Measurements from ENCODE around the gene MR1. TPM values are rescaled to one million over a fixed set of nuclear protein-coding genes. Genes with fewer than 3 reads are reported as not detected.

MR1 gene
- total RNA-seq, 1 donor from 2014 or later = 9.6 TPM

DNA sequence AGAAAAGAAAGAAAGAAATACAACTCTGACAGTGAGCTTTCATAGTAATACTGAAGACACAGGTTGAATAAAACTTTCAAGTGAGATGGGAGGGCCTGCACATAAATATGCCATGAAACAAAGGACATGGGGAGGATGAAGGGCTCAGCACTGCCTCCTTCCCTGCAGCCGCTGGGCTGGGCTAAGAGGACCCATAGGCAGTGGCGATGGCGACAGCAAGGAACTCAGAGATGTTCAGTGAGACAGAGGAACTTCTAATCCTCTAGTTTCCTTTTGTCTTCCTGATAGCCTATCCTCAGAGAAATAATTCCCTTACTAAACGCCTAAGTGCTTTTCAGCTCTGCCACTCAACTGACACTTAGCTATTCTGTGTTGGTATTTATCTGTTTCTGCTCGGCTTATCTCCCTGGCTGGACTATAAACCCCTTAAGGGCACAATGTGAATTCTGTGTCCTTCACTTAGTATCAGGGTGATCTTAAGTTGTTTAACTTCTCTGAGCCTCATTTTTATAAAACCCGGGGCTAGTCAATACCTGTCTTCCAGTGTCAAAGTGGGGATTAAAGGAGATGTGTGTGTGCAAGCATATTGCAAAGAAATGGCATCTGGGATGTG, 30.3 kb downstream of the MR1 start:
- no peak for DNase-seq

DNA sequence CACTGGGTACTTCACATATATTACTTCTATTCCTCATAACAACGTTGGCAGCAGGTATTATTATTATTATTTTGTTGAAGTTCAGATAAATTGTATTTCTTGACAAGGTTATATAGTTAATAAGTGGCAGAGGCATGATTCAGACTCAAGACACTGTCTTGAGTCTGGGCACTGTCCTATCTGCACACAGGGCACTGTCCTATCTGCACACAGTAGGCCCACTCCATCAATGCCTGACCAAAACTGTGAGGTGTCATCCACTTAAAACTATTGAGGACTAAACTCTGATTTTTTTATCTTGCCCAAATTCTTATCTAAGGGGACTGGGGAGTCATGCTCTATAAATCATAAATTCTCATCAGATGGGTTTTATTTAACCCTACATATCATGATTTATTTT, 30.9 kb downstream of the MR1 start:
- no peak for DNase-seq

DNA sequence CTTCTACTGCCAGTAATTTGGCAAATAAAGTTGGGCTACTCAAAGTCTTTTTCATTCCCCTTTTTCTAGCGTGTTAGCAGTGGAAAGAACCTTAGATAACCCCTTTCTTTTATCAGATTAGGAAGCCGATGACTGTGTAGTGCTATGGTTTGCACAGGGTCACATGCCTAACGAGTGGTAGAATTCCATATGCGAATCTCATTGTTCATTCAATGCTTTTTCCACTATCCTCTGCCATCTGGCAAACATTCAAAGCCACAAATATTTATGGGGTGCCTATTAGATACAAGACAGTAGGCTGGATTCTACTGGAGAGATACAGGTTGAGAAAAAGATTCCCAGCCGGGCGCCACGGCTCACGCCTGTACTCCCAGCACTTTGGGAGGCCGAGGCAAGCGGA, 39.9 kb downstream of the MR1 start:
- no peak for DNase-seq

DNA sequence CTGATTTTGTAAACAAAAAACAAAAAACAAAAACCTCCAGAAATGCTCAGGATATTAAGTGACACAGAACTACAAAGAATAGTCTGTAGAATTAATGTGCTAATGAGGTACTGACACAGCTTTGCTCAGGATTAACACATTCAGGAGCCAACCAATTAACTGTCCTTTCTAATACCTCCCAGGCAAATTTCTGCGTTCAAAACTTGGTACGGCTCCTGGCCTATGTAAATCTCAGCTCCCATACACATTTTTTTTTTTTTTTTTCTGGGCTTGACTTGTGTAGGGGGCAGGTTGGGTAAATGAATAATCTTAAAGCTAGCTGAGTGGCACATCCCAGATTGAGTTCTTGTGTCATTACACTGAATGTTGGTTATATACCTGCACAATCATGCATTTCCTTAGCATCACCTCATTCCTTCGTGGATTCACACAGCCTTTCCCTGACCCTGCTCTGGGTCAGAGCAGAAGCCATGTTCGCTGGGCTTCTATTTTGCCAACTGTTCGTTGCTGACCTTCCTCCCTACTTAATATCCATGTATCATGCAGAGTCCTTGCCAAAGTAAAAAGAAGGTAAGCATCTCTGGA, 42.1 kb downstream of the MR1 start:
- no peak for DNase-seq

DNA sequence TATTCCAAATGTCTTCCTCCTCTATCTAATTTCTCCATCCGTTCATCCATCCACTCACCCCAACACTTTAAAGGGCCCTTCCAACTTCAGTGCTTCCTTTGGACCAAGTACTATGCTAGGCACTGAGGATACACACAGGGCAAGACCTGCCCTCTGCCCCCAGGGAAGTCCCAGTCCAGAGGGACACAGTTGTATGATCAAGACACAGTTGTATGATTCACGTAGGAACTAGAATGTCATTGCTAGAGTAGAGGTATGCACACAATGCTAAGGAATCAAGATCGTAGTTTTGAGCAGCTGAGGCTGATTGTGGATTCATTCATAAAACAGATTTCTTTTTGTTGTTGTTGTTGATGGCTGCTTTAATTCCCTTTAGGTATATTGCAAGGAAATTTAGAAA, 43.1 kb downstream of the MR1 start:
- no peak for DNase-seq

DNA sequence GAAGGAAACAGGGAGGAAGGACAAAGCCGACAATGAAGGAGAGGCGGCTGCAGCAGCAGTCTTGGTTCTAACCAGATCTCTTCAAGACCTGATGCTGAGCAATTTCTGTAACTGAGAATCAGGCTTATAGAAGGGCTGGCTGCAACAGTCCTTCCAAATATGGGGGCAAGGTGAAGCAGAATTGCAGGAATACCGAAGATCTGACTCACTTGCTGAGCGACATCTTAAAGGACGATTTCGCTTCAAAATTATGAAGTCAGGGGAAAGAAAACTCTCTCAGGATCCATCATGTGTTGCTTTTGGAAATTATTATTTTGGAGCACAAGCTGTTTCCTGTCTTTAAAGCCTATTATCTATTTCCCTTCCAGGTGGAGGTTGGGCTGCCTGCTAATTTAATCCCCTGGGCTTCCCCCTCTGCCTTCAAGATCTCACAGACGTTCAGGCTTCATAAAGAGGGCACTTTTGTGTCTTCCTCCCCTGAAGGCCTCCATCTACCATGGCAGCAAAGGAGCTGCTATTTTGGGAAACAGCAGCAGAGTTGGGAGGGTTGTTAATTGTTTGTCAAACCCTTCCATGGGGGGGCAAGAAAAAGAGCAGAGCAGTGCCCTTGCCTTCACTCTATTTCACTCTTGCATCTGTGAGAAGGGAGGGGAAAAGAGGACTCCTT, 43.9 kb downstream of the MR1 start:
- DNase-seq = no peak

DNA sequence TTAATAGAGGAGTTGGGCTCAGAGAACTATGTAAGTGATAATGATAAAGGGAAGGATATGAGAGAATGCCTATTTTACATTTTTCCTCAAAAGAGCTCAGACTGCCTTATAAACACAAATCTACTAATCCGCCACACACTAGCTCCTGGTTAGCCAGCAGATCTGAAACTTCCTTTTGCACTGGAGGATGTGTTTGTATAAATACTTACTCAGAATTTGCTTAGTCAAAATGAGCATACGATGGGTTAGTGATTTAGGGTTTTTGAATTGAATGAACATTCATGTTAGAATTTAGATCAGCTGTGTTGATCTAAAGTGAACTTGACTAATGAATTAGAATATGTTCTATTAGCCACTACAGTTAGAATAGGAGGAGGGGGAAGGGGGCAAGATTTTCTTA, 45.6 kb downstream of the MR1 start:
- DNase-seq = no peak

DNA sequence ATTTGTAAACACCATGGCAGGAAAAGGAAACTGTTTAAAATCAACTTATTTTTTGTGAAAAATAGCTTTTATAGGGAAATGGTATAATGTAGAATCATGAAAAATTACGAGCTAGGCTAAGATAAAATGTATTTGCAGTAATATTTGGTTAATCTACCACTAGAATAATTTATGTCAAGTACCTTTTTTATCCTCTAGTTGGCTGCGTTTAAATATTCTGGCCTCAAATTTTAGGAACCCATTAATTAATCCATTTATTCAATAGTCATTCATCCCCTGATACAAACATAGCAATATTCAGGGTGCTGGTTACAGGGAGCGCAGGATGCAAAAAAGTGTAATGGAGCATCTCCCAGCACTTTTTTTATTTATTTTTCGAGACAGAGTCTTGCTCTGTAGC, 46.1 kb downstream of the MR1 start:
- no peak for DNase-seq

DNA sequence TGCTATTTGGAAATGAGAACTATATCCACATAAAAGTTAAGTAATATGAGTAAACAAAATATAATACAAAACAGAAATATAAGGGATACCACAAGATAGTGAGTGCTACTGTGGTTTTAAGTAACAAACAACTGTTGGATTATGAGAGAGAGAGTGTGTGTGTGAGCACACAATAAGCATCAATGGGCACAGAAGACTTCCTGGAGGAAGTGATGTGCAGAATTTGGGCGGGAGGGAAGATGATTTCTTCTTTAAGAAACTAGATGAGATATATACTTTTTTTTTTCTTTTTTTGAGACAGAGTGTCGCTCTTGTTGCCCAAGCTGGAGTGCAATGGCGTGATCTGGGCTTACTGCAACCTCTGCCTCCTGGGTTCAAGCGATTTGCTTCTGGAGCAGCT, 46.8 kb downstream of the MR1 start:
- no peak for DNase-seq

DNA sequence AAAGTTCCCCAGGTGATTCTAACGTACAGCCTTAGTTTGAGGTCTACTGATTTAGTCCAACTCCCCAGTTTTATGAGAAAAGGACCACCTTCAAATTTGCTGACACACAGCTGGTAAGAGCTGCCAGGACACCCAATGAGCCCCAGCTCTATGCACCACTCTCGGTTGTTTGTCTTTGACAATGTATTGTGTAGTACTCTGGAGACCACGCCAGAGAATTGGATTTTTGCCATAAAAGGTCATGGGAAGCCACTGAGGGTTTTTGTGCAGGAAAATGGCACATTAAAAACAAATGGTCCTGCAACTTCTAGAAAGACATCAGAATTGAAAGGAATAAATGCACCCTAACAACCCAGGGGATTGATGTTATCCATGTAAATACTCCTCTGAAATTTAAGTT, 47.6 kb downstream of the MR1 start:
- DNase-seq = no peak

DNA sequence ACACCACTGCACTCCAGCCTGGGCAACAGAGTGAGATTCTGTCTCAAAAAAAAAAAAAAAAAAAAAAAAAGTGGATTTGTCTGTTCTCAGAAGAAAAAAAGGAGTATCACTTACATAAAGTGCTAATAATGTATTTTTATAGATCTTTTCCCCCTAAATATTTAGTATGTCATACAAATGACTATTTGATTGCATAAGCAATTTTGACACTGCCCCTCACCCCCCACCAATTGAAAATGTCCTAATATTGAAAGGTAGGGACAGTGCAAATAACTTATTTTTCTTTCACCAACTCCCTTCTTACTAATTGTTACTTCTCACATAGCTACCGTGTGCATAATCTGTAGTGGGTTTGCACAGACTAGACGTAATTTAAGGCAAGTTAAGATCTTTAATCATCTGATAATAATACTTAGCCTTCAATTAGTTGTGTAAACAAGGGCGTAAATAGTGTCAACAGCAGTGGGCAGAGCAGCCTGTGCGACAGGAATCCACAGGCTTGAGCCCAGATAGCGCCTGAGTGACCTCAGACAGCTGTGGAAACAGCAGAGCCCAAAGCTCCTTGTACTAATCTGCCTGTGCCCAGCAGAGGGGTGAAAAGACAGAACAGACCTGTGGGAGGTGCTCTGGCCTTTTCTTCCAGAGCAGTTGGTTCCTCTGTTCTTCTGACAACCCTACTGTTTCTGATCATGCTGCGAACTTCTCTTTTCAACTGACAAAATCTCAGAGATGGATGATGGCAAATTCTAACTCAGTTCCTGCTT, 50.2 kb downstream of the MR1 start:
- DNase-seq = no peak

DNA sequence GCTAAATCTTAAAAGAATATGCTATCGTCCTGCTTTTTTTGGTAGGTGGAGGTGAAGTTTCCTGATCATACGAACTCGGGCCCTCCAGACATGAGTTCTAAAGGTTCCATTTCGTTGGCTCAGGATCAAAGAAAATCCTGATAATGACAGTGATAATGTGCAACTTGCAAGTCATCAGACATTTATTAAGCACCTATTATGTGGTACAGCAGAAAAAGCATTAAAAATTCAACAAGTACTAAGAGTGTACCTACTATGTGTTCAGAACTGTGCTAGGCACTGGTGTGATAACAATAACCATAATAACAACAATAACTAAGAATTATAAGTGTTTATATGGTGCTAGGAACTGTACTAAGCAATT, 50.8 kb downstream of the MR1 start:
- DNase-seq = no peak

DNA sequence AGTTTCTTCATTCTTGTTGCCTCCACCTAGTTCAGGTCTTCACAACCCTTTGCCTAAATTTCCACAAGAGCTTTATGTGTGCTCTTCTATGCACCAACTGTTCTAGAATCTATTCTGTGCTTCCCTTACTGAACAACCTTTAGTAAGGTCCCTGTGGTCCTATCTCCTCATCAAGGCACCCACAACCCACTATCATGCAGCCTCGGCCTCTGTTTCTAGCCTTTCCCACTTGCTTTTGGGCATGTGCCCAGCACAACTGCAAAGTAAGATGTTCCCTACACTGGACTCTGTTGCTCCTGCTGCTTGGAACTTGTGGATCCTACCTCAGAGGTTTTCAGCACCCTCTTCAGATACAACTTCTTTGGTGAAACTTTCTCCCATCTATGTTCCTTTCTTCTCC, 52.3 kb downstream of the MR1 start:
- DNase-seq = no peak

DNA sequence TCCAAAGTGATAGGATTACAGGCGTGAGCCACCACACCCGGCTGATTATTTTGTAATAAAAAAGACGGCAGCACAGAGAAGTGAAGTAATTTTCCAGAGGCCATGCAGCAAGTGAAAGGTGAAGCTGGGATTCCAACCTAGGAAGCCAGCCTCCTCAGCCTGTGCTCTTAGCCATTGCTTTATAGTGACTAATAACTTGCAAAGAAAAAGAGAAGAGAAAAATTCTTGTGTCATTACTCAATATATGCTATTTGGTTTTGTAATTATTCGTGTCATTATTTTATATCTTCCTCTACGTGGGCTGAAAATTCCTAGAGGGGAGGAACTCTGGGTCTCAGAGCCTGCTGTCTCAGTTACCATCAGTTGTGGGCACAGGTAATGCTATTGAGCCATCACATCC, 53.1 kb downstream of the MR1 start:
- no peak for DNase-seq

DNA sequence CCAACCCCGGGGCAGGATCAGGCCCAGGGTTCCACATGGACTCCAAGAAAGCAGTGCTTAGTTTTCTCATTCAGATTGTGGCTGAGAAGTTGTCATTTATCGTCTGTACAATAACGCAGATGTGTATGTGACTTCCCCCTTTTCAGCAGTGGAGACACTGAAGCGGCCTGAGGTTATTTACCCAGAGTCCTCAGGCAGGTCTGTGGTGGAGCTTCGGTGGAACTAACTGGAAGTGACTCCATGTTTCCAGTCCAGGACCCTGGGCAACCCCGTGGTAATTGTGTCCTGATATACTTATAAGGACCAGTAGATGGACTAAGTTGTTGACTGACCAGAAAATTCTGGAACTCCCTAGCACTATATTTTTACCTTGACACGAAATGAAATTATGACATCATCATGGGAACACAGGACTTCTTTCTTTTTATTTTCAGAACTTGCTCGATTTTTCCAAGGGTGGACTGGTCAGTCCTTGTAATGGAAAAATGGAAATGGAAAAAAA, 53.7 kb downstream of the MR1 start:
- DNase-seq = no peak

DNA sequence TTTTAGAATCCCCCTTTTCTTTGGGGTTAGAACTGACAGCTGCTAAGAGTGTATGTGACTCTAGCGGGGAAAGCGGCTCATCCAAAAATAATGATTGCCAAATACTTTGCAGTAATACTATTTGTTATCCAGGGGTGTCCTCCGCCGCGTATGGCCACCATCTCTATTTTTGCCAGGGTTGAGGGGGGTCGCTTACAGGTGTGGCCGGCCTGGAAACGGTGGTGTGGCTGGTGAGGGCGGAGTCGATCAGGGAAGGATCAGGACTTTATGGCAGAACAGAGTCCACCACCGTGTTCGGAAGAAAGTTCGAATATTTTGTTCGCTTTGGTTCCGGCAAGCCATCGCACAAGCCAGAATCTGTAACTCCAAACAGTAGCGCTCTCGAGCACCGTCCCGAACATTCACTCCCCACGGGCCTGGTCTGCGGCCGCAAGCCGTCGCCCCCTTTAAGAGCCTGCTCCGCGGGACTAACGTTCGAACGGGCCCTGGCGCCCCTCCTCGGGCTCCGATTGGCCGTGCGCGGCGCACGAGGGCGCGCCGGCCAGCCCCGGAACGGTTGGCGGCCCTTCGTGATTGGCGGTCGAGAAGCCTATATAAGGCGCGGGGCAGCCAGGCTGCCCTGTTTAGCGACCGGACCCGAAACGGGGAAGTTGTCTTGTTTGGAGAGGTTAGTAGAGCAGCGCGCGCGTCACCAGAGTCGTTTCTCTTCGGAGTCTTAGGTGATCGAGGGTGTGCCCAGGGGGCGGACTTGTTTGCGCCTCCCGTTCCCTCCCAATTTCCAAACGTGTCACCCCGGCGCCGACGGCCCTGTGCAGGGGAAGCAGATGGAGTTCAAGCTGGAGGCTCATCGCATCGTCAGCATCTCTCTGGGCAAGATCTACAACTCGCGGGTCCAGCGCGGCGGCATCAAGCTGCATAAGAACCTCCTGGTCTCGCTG, 54.6 kb downstream of the MR1 start, which contains the start of gene IER5:
Gene IER5 (plus strand): TSS at position 622 of the 938 bp plus-strand sequence. CDS start 203 bp downstream, at position 825.
- peak; percentile 94 for DNase-seq

DNA sequence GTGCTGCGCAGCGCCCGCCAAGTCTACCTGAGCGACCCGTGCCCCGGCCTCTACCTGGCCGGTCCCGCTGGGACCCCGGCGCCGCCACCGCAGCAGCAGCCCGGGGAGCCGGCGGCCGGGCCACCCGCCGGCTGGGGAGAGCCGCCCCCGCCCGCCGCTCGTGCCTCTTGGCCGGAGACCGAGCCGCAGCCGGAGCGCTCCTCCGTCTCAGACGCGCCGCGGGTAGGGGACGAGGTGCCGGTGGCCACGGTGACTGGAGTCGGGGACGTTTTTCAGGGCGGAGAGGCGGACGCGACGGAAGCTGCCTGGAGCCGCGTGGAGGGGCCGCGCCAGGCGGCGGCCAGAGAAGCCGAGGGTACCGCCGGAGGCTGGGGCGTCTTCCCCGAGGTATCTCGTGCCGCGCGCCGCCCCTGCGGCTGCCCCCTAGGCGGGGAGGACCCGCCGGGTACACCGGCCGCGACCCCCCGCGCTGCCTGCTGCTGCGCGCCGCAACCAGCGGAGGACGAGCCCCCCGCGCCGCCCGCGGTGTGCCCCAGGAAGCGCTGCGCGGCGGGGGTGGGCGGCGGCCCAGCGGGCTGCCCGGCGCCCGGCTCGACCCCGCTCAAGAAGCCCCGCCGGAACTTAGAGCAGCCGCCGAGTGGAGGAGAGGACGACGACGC, 55.4 kb downstream of the MR1 start:
- DNase-seq = no peak

DNA sequence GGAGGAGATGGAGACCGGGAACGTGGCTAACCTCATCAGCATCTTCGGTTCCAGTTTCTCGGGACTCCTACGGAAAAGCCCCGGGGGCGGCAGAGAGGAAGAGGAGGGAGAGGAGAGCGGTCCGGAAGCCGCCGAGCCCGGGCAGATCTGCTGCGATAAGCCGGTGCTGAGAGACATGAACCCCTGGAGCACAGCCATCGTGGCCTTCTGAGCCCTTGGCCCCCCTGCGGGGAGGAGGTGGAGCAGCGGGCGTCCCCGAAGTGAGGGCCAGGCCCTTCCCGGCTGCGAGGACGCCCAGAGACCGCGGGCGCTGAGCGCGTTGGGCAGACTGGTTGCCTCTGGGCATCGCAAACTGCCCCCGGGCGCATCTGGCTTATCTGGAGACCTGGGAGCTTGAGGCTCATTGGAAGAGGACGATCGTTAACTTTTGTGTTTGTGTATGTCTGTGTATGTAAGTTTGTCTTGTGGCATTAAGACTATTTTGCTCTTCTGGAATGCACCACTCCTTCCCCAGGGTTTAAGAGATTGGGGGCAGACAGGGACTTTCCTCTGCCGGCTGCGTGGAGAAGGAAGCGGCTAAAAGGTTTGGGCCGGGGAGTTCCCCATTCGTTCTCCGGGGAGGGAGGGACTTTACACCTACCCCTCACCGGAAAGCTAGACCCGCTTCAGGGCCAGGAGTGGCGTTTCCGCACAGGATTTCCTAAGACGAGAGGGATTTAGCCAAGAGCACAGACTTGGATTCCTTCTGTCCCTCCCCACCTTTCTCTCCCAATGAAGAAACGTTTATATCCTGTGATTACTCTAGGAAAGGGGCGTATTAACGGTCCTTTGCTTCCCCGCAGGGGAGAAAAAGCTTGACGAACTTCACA, 56.1 kb downstream of the MR1 start:
- peak; percentile 58 for DNase-seq

DNA sequence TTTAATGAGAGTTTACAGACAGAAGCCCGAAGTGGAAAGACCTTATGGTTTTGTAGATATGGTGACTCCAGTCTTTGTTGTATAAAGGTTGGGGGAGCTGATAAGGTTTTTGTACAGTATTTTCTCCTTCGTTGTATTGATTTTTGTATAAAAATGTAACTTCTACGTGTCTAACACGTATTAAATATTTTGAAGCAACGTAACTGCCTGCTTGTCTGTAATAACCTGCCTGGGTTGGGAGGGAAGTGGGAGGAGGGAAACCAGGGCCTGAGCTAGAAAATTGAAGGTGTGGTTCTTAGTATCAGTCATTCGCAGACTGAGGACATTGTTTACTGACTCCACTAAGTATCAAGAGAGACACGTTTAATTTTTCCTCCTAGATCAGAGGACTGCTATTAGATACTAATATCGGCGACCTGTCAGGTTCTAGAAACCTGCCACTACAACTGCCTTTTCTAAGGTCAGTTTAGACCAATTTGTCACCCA, 56.9 kb downstream of the MR1 start:
- no peak for DNase-seq

All from skin of body (tissue), 2 donors.